Central memory CD4-positive, alpha-beta T cell (primary cell): ENCODE data around the gene ATL1.

Experiments used
- DNase-seq: peaks from one replicate; pipeline ENCODE4 v3.0.0; 2022
- total RNA-seq, 3 experiments: gene quantifications; one replicate each; lab custom pipeline; 2026; lab: John Stamatoyannopoulos, UW

ATL1 gene
- total RNA-seq: 1.8 to 4.0 (median 1.9) reads per million in 3 experiments

- DNase-seq: peak; percentile 12
Measured at GRCh38 chr14:50559990-50560930, at the start of gene ATL1. Gene ATL1 (plus strand): TSS chr14:50560145. CDS start chr14:50560266, 121 bp downstream.

- no peak for DNase-seq
Measured at GRCh38 chr14:50510157-50510556, 49.8 kb upstream of the ATL1 start.

GRCh38 chr14:50512463-50512862 lies 47.5 kb upstream of the ATL1 start:
- DNase-seq: no peak

- no peak for DNase-seq
Measured at GRCh38 chr14:50516091-50516490, 43.9 kb upstream of the ATL1 start.

DNA sequence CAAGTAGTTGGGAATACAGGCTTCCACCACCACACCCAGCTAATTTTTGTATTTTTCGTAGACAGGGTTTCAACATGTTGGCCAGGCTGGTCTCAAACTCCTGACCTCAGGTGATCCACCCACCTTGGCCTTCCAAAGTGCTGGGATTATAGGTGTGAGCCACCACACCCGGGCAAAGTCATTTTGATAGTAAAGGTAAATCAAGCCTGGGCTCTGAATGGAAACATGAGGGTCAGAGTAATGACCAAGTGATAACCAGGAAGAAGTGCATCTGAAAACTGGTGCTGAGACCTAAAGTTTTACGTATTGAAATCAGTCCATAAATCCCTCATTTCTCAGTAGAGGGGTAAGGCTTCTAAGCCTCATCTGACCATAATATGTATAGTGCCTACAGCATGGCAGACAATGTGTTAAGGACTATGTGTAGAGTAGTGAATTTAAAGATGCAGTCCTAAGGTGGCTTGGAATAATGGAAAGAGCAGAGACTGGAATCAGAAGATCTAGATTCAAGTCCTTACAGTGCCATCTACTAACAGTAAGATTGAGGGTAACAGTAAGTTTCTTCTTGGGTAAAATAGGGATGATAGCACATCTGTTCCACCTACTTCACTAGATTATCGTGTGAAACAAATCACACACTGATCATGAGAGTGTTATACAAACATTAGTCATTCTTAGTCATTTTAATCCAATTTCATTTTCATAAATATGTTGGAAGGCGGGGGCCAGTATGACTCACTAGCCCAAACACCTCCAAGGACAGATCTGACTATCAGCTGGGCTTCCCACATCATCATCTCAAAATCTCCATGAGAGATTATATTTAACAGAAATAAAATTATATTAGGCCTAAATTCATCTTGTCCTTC lies 38.8 kb upstream of the ATL1 start:
- DNase-seq: no peak

DNA sequence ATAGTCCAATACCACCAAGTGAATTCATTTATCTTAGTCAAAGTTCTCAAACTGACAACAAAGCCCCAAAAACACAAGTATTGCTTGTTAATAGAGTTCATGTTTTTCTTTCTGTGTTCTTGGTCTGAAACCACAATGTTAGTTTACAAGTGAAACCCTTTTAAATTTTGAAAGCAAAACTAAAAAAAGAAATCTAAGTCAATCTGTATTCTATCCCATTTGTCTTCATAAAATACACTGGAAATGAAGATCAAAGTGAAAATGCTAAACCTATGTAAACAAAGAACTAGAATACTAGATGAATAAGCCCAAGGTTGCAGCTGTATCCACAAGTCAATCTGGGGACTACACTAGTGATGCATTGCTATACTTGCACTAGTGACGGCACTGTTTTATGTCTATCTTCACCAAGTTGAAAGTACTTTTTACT lies 38.0 kb upstream of the ATL1 start:
- no peak for DNase-seq

DNA sequence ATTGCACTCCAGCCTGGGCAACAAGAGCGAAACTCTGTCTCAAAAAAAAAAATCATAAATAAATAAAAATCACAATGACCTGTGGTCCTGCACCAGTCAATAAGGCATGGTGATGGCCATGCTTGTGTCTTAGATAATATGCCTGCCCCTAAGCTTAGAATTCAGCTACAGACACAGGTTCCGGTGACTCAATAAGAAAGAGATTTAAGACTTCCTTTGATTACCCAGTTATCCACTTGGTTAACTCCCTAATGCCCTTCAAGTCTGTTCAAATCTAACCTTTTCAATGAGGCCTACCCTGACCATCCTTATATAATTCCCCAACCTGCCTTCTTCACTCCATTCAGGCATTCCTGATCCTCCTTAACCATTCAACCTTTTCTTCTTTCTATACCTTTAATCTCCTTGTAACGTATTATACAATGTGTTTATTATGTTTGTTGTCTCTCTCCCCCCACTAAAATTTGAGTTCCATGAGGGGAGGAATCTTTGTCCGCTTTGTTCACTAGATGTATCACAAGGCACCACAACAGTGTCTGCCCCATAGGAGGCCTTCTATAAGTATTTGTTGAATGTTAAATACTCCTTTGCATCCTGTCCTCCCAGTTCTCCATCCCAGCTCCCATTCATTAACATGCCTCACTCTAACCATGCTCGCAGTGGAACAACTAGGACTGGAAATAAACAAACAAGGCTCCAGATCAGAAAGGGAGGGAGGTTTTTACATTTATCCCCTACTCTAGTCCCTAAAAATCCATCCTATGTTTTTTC lies 36.5 kb upstream of the ATL1 start:
- no peak for DNase-seq

DNA sequence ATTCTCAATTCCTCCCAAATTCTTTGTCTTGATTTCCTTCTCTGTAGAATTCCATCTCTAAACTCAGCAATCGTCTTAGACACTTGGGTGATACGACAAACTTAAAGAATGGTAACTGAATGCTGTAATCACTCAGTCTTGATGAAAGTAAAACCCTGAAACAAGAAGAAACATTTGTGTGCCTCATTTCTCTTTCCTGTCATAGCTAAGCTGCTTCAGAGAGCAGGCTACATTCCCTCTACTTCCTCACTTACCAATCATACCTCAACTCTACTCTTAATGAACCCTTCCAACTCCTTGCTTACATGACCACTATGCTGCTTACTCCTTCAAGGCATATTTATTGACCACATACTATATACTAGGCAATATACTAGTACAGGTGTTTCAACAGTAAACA lies 35.9 kb upstream of the ATL1 start:
- no peak for DNase-seq

DNA sequence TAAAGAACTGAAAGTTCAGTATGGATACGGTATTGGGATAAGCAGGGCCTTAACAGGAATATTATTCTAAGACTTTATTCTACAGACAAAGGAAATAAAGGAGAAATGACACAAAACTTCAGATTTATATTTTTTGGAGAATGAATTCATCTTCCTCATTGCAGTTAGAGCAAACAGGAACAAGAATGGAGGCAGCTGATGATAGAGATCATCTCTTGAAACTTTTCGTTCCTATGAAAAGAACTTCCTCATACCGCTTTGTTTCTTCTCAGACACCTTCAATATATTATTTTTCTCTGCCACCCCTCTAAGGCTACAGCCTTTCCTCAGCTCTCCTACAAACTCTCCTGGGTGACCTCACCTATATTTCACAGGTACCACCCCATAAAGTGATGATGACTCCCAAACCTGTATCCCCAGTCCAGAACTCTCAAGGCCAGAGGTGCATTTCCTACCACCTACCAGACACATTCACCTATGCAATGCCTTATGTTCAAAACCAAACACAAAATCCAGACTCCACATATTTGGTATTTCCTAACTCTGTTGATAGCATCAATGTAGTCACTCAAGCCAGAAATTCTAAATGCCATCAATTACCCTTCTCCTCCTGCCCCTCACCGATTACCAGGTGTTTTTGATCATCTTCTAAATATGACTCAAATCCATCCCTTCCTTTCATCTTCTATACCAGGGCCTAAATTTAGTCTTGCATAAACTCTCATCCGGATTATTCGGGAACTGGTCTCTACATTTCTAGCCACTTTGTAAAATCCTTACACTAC lies 35.0 kb upstream of the ATL1 start:
- no peak for DNase-seq

DNA sequence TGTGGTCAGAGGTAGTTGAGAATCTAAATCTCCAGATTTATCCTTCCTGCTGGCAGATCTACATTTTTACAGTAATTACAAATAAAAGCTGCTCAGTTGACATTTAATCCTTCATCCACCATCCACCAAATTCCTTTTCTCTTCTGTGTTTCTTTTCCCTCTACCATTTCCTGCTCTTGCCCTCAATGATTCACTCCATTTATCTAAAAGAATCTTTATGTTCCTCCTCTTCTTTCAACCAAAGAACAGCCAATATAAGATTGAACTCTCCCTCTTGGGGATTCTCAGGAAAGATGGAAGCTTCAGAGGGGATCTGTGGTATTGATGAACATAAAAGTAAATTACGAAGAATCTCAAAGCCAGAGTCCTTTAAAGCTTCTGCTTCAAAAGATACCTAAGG lies 31.9 kb upstream of the ATL1 start:
- no peak for DNase-seq

GRCh38 chr14:50529288-50530179 lies 30.4 kb upstream of the ATL1 start:
- DNase-seq: no peak

DNA sequence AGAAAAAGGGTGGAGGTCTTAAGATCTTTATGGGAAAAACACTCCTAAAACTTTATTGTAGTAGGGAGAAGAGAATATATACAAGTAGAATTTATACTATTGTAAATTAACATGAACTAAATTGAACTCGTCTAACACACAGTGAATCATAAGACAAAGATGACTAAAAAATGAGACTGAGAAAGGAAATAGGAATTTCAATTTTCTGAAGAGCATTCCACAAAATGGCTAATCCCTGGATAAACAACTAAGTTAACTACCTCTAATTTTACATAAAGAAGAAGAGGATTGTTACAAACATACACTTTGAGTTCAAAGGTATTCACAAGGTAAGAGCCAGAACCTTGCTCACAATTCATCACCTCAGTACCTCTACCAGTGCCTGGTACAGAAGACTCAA lies 29.6 kb upstream of the ATL1 start:
- no peak for DNase-seq

- no peak for DNase-seq
Measured at GRCh38 chr14:50530794-50531365, 29.1 kb upstream of the ATL1 start.

DNA sequence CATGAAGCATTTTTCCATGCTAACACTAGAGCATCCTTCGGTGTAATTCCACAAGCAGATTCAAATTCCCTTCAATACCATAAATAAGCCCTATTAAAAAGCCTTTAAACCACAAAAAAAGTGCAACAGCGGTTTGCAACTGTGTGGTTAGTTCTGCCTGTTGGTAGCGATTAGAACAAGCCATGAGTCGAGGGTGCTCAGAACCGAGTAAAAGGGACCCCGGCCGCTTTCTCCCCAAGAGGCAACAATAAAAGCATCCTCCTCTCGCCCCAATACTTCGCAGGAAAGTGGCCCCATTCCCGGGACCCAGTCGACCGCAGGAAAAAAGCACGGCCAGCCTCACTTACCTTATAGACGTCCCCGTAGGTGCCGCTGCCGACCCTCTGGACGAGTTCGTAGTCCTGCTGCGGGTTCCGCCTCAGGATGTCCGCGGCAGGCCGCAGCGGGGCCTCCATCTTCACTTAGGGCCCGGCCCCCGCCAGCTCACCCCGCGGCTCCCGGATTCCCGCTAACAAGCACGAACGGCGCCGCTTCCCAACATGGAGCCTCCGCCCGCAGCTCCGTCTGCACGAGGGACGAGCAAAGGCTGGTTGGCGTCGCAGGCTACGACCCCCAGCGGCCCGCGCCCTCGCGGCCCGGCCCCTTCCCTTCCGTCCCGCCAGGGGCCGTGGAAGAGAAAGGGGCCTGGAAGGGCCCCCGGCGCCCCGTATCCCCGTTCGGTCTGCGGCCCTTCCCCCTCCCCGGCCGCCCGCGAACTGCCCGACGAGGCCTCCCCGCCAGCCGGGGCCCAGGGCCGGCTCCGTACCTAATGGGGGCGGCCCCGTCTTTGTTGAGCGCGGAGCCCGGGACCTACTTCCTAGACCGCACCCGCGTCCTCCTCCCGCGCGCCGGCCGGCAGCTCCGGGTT lies 28.1 kb upstream of the ATL1 start:
- DNase-seq: peak; percentile 15

DNA sequence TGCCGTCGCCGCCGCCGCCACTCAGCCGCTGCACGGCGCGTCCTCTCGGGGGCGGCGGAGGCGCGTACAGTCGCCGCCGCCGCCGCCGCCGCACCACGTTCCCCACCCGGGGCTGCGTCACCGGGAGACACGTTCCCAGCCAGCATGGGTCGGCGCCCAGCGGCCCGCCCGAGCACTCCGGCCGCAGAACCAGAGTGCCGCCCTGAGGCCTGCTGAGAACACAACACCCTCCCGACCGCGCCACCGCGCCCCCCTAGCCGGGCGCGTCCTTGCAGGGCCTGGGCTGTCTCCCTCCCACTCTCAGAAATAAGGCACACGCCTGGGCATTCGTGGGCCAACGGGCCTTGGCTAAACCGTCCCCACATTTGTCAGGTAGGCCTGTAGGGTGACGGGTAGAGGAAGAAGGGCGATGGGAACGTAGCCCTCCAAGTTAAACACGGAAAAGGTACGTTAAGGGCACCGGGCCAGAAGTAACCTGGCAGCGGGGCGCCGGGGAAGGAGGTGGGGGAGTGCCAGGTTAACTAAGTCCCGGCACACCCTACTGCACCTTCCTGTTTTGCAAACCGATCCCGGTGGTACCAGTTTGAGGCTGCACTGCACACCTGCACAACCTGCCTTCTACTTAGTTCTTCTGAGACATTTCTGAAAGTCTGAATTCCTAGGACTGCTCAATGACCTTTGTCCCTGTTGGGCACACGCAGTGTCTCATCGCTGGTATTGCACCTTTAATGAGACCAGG lies 27.3 kb upstream of the ATL1 start, which contains the start of gene MAP4K5:
Gene MAP4K5, minus strand, starts transcription at position 68 of the 739 bp plus-strand sequence. CDS start 520 bp downstream, outside the sequence.
- peak; percentile 87 for DNase-seq

- no peak for DNase-seq
Measured at GRCh38 chr14:50533241-50533705, 26.7 kb upstream of the ATL1 start.

DNA sequence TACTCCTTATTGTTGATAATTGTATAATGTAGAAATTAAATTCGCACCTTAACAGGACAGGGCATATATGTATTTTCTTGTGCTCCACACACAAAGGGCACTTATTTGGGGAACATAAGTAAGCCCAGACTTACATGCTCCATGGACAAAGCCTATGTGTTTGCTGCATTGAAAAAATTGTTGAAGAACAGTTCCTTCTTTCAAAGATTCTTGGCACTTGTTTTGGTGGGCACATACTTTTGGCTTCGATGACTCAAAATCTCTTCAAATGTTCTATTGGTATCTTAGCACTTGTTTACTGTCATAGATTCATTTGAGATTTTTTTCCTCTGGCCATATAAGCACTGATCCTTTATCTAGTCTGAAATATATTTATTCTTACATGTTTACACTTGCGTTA lies 26.1 kb upstream of the ATL1 start:
- DNase-seq: no peak

- no peak for DNase-seq
Measured at GRCh38 chr14:50534416-50534815, 25.5 kb upstream of the ATL1 start.
